Choroid plexus epithelial cell (primary cell): Measurements from ENCODE around the gene EBF4.
"Not testable (repeated sequence)": the region's sequence is repeated elsewhere in the genome, so short reads cannot be mapped to it uniquely, and the experiment has no call there.

ENCODE experiments used
- DNase-seq: peaks from one replicate; pipeline ENCODE4 v3.0.0-alpha.2; 2010; ENCODE audit warnings: low read depth
- H3K4me3 ChIP-seq: 2 replicates; pipeline ENCODE4 v1.5.1; 2011; ENCODE audit warnings: low read depth, mild to moderate bottlenecking, control low read depth, low read length, moderate library complexity
- CTCF ChIP-seq: conservative IDR thresholded peaks from 2 replicates; pipeline ENCODE4 v1.5.1; 2011; ENCODE audit warnings: low read depth, mild to moderate bottlenecking, control low read depth, inconsistent platforms, low read length, moderate library complexity

The EBF4 gene

GRCh38 chr20:2673453-2673852 is 19.1 kb upstream of the EBF4 start:
- no peak for TF ChIP-seq CTCF
- DNase-seq: no peak
- no peak overlapping the region for H3K4me3 ChIP-seq

GRCh38 chr20:2680046-2680445 is 12.5 kb upstream of the EBF4 start:
- H3K4me3 ChIP-seq: no peak overlapping the region
- no peak for TF ChIP-seq CTCF
- DNase-seq: no peak

- not testable (repeated sequence) for H3K4me3 ChIP-seq, DNase-seq
Measured at GRCh38 chr20:2682040-2682439, 10.5 kb upstream of the EBF4 start.

GRCh38 chr20:2684817-2685216 is 7.8 kb upstream of the EBF4 start:
- H3K4me3 ChIP-seq, DNase-seq: not testable (repeated sequence)

GRCh38 chr20:2687514-2687913 is 5.1 kb upstream of the EBF4 start:
- H3K4me3 ChIP-seq: no peak overlapping the region
- TF ChIP-seq CTCF: no peak
- DNase-seq: no peak

GRCh38 chr20:2688041-2688591 is 4.5 kb upstream of the EBF4 start:
- DNase-seq: peak; percentile 69
- no peak overlapping the region for H3K4me3 ChIP-seq
- TF ChIP-seq CTCF: peak; percentile 87

GRCh38 chr20:2690213-2690612 is 2.4 kb upstream of the EBF4 start:
- no peak for TF ChIP-seq CTCF
- DNase-seq: no peak
- no peak overlapping the region for H3K4me3 ChIP-seq

- H3K4me3 ChIP-seq: no peak overlapping the region
- no peak for TF ChIP-seq CTCF
- no peak for DNase-seq
Measured at GRCh38 chr20:2690718-2691117, 1.9 kb upstream of the EBF4 start.
